HG03097 (cell line): ENCODE results near the gene CD40LG.

Experiments
- ATAC-seq: cut with Tn5 transposase; IDR thresholded peaks from one replicate; pipeline ENCODE4 v1.9.1; 2021; ENCODE audit not compliant: unreplicated experiment, low FRiP score

CD40LG gene

DNA sequence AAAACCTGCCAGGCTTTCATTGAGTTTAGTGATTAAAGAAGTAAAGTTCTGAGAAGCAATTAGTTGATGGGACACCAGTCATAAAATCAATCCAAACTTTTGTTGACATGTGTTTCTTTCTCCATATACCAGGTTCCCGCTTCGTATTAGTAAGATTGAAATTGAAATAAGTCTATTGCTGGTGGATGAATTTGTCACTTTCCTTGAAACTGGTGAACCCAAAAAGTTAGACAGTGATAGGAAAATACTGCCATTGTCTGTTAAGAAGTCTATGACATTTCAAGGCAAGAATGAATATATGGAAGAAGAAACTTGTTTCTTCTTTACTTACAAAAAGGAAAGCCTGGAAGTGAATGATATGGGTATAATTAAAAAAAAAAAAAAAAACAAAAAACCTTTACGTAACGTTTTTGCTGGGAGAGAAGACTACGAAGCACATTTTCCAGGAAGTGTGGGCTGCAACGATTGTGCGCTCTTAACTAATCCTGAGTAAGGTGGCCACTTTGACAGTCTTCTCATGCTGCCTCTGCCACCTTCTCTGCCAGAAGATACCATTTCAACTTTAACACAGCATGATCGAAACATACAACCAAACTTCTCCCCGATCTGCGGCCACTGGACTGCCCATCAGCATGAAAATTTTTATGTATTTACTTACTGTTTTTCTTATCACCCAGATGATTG is at the start of gene CD40LG:
Gene CD40LG, plus strand, starts transcription at position 482 of the 684 bp plus-strand sequence. Its CDS starts 91 bp downstream, at position 573.
- no peak for ATAC-seq

DNA sequence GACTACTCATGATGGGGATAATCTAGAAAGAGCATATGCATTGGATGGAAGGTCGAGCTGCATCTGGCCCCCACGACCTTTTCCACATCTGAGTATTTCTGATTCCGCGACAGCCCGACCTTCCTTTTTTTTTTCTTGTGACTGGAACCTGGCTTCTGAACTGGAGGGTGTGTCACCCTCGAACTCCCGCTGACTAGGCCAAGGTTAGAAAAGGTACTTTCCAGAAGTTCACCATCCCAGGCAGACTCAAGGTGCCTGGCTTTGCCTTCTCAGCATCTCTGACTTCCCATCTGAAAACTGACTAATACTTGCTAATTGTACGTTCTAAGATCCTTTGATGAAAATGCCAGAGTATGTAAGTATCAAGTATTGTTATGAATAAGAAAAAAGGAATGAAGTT is 49.3 kb upstream of the CD40LG start:
- no peak for ATAC-seq

DNA sequence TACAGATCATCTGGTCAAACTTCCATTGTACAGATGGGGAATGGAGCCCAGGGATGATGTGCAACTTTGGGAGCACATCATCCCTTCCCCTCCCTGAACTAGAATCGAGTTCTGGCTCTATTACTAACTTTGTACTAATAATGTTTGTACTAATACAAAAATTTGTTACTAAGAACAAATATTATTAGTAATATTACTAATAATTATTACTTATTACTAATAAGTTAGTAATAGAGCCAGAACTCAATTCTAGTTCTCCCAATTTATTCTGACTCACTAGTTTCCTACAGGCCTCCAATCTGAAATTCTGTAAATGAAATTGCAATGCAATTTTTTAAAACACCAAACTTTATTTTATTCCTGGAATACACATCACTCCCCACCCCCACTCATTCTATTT is 47.9 kb upstream of the CD40LG start:
- ATAC-seq: no peak

DNA sequence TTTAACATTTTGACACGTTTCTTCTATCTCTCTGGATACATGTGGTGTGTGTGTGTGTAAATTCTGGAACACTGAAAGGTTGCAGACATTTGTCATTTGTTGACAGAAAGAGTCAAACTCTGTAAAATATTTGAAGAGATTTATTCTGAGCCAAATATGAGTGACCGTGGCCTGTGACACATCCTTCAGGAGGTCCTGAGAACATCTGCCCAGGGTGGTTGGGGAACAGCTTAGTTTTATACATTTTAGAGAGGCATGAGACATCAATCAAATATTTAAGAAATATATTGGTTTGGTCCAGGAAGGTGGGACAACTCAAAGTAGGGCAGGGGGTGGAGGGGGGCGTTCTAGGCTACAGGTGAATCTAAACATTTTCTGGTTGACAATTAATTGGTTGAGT is 40.7 kb upstream of the CD40LG start:
- no peak for ATAC-seq

DNA sequence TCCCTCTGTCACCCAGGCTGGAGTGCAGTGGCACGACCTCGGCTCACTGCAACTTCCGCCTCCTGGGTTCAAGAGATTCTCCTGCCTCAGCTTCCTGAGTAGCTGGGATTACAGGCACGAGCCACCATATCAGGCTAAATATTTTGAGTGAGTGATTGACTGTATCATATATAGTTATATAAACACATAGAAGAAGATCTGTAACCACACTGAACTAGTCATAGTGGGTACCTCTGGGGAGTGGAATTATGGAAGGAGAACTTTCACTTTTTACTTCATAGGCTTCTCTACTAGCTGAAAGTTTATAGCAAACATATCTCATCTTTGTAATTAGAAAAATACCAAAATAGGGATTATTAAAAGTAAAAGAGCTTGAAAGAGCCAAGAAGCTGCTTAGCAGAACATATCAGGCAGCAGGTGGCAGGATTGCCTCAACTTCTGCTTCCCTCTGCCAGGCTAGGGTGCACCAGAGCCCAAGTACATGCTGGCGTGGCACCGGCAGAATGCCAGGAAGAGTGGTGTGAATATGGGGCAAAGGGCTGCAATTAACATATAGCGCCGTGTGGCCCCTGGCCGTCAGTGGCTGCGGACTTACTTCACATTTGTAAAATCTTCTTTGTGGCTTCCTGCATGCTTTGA is 39.5 kb upstream of the CD40LG start:
- no peak for ATAC-seq

DNA sequence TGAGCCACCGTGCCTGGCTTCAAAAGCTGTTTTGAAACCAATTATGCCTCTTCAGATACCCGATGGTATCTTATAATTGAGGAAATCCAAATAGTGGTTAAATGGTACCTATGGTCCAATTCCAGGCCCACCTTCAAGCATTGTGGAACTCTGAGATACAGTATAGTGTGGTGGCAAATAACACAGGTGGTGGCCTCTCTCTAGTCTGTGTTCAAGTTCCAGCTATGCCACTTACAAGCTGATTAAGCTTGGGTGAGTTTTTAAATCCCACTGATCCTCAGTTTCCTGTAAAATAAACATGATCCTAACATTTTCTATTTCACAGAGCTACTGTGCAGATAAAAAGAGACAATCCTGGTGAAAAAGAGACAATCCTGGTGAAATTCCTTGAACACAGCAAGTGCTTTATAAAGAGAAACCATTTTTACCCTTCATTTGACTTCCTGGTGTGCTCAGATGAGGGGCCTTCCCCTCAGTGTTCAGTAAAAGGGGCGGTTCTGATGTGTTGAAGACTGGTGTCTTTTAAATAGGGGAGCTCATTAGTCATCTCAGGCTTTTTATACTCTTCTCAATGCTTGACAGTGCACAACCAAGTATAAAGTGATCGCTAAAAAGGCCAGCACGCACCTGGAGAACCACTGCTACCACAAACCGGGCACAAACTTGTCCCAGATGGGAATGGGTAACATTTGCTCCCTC is 30.8 kb upstream of the CD40LG start:
- no peak for ATAC-seq

DNA sequence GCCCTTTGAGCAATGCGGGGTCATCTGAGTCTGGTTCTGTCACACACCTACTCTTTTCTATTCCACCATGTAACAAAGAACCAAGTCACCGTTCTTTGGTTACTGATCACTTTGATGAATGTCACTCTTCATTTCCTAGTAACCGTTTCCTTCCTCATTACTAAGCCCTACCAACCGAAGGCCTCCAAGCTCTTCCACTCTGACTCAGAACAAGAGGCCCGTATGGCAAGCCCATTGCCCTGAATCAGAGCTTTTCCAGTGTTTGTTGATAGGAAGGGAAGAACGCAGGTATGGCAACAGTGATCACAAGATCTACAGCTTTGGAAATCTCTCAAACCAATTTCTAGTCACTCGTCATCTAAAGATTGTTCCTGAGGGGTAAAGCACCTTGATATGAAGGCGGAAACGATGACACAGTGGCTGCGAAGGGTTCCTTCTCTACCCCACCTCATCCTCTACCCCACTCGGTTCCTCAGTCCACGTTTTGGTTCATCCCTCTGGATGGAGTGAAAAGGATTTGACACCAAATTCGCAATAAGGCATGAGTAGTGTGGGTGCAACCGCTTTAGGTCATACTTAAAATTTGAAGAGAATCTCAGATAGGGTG is 28.0 kb upstream of the CD40LG start:
- no peak for ATAC-seq

DNA sequence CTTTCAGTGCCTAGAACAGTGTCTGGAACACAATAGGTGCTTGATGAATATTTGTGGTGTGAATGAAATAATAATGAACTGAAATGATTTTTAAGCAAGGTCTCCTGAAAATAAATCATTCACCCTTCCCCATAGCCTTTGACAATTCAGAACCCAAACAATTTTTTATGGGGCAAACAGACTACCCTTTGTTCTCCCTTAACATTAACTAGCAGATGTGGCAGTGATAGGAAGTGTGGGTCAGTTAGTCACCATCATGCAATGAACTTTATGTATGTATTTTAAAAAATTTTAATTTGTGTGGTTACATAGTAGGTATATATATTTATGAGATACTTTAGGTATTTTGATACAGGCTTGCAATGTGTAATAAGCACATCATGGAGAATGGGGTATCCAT is 27.2 kb upstream of the CD40LG start:
- ATAC-seq: no peak

DNA sequence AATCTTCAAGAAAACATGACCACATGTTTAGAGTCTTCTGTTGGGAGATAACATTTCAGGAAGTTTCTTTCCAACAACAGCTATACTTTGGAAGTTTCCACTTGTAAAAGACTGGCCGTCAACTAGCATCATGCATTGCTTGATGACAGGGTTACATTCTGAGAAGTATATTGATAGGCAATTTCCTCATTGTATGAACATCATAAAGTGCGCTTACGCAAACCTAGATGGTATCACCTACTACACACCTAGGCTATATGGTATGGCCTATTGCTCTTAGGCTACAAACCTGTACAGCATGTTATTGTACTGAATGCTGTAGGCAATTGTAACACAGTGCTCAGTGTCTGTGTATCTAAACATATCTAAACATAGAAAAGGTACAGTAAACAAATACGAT is 25.4 kb upstream of the CD40LG start:
- no peak for ATAC-seq

DNA sequence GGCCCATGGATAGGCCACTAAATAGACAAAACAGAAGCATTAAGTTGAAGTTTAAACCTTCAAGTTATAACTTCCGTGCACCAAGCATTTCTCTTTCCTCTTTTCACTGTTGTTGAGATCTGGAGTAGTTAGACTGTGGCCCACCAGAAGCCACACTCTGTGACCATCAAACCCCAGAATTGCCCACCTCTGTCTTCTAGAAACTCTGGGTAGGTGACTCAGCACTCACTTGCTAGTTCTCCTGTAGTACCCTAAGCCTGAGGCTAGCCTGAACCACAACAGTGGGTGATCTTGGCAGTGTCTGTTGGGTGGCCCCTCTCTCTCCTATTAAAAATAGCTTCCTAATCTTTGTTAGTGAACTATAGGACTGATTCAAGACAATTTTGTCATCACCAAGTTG is 24.6 kb upstream of the CD40LG start:
- ATAC-seq: no peak

DNA sequence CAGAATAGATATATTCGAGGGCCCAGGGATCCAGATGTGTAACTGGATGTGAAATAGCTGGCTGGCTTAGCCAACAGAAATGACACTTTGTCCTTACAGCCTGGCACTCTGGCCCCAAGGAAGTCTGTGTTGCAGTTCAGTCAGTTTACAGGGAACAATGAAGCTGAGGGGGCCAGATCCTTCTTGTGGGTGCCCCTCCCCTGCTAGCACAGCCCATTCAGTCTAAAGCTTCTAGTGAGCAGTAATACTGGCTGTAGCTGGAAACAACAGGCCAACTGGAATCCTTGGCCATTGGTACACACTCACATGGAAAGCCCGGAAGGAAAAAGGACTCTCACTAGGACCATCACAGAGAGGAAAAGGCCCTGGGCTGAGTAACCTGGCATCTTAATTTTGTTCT is 22.7 kb upstream of the CD40LG start:
- ATAC-seq: no peak

DNA sequence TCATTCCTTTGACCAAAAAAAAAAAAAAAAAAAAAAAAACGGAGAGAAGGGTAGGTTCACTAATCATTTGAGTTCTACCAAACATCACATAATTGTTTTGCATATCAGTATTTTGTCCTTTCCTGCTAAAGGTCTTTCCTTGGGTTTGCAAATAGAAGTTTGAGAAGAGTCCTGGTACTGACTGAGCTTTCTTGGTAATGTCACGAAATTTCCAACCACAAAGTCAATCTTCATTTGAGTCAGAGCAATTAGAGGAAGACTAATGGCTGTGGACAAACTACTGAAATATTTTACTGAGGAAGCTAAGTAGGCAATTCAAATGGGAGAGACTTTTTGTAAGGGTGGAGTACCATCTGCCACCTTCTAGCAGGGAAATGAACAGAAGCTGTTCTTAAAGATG is 21.7 kb upstream of the CD40LG start:
- ATAC-seq: no peak

DNA sequence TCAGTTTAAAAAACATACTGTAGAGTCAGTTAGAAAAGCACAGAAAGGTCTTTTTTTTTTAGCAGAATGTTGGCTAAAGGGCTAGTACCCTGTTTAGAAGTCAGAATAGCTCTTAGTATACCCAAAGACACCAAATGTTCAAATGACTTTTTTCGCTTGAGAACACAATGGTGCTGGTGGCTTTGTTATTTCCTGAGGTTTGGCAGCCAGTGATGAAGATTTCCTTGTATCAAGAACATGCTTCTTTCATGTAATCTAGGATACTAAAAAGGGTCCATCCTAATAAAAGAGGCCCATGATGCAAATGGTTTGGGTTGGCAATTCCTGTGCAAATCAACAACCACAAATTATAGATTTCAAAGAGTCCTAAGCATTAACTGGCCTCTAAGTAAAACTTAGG is 21.1 kb upstream of the CD40LG start:
- ATAC-seq: no peak

DNA sequence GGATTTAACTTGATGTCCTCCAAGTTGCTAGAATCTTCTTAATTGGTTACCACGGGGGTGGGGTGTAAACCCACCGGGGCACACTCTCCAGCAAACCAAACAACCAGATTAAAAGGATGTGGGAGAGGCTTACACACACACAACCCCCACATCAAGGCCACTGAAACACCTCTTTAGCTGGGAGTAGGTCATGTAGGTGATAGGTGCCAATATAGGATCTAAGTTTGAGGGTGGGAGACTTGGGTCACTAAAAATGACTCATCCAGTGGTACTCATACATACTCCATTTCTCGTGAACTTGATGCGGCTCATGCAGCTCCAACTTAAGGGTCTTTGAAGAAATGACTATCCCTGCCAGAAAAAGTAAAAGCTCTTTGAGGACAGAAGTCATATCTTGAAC is 20.5 kb upstream of the CD40LG start:
- ATAC-seq: no peak

DNA sequence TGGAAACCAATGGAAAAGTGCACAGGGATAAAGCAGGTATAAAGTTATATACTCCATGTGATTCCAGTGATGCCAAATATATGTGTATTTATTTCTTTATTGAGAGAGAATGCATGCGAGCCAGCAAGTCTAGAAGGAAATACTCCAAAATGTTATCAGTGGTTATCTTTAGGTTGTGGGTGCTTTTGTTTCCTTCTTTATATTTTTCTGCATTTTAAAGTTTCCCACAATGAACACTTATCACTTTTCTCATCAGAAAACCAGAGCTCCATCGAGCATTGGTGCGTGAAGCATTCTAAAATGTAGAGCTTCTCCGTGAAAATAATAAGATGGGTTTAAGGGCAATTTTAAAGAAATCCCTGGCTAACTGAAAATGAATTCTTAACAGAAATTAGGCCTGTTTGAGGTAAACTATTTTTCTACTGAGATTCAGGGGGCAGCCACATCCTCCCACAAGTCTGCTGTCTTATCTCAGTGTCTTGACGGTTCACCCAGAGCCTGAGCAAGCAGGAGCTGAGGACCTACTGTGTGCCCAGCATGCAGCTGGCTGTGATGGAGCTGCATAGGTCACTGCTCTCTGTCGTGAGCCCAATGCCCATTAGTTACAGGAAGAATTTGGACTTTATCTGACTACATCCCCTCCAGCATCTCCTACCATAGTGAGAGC is 18.7 kb upstream of the CD40LG start:
- no peak for ATAC-seq

DNA sequence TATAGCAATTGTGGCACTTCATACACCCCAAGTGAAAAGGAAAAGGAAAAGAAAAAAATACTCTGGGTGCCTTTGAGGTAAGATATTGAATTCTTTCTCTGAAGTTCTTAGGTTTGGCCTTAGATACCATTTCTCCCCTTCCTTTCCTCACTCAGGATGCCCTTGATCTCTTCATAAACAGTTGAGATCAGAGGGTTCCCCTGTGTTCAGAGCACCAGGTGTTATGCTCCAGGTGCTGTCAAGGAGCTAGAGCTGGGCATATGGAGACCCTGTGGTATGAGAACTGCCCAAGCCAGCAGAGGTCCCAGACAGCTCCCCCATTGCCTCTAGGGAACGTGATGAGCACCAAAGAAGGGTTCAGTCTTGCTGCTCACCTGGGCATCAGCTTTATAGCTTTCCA is 17.1 kb upstream of the CD40LG start:
- ATAC-seq: no peak

DNA sequence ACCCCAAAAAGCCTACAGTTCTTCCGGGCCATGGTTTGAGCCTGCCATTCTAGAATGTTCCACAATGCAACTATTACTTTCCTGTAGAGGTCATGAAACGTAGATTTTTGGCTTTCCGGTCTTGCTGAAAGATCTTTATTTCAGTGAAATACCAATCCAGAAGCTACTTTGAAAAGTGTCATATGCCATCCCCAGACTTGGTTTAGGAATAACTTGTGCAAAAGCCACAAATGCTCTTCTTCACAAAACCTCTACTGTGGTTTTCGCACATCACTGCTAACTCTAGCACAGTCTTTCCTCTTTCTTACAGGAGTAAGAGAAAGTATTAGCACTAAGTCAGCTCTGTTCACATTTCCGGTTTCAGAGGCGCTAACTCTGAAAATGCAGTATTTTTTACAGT is 12.7 kb upstream of the CD40LG start:
- ATAC-seq: no peak

DNA sequence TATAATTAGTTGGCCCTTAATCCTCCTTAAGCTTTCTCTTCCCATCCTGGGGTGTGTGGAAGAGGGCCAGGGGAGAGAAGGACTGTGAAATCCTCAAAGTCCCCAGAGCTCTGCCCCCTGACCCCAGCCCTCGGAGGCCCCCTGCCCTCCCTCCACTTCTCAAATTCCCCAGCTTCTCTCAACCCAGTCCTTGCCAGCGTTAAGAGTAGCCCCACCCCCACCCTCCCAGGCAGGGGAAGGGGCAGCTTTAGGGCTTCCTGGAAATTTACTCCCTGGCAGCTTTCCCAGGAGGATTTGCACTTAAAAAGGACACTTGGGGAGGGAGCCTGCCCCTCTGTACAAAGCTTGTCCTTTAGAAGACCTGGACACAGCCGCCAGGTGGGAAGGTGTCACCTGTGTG is 11.8 kb upstream of the CD40LG start:
- ATAC-seq: no peak

DNA sequence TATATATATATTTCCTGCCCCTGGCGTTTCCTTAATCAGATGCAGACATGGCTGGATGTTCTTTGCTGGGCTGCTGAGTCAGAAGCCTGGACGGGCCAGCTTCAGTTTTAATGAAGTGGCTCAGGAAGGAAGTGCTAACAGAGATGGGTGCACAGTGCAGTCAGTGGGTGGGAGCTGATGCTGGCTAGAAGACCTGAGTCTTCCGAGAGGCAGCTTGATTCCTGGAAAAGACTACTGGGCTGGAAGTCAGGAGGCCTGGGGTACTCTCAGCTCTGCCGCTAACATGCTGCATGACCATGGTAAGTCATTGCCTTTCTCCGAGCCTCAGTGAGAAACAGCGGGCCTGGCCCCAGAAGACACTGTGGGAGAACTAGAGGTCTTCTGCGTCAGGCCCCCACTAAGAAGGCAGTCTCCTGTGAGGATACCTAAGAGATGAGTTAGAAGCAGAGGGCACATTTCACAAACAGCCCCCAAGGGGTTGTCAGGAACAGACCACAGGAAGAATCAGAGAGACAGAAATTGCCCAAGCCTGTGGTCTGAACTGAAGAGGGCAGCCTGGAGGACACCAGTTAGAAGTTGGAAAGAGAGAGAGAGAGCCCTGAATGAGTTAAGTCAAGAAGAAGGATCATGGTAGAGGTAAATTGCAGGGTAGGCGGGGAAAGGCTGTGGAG is 8.3 kb upstream of the CD40LG start:
- no peak for ATAC-seq

DNA sequence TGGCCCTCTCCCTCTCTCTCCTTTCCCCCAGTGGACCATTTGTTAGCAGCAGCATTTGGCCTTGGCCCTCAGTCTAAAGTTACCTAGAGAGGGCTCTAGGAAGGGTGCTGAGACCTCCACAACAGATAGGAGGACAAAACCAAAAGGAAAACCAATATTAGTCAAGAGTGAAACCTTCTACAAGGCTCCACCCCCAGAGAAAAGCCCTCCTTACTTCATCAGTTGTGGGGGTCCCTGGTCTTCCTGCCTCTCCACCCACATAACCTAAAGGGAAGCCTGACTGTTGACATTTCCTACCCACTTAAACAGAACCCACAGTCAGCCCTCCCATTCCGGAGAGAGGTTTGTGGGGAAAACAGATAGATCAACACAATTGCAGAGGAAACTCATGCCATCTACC is 4.7 kb upstream of the CD40LG start:
- ATAC-seq: no peak
